CD4-positive, alpha-beta T cell (primary cell): ENCODE measurements around the gene KMT2B. TPM values are rescaled to one million over a fixed set of nuclear protein-coding genes. Genes with fewer than 3 reads are reported as not detected.

ENCODE experiments used
- ATAC-seq: fragments of 200-7000 bp; cut with Tn5 transposase; one replicate; pipeline ENCODE4 v1.10.0; 2022; ENCODE audit warnings: mild to moderate bottlenecking; ENCODE audit not compliant: poor library complexity
- CTCF ChIA-PET: fragments of 350-600 bp; sonication (Branson Sonifier 250); formaldehyde crosslinking; loops from one replicate; lab custom pipeline; 2021; ENCODE audit warnings: antibody characterized with exemption, inconsistent platforms; lab: Charles Lee
- POLR2A ChIA-PET: fragments of 350-600 bp; sonication (Branson Sonifier 250); formaldehyde crosslinking; loops from one replicate; lab custom pipeline; 2021; ENCODE audit warnings: antibody characterized with exemption, inconsistent platforms; lab: Charles Lee
- DNase-seq, 14 experiments: peaks; one replicate each; pipeline ENCODE4 v3.0.0-alpha.2; 2013 to 2020; ENCODE audit warnings: mixed read lengths in 2 of 14
- H3K27ac ChIP-seq, 2 donors: one replicate each; pipeline versions ENCODE4 v1.5.1 to v1.7.0; 2013; ENCODE audit warnings: low read length in 2 of 2, low read depth in 1 of 2, mild to moderate bottlenecking in 1 of 2
- H3K27me3 ChIP-seq, 2 experiments: 1 replicate in 1 of 2; 2 replicates in 1 of 2; pipeline versions ENCODE4 v1.6.1 to v1.7.0; 2013; ENCODE audit warnings: low read length in 2 of 2, control low read depth in 1 of 2, mild to moderate bottlenecking in 1 of 2, moderate library complexity in 1 of 2; ENCODE audit not compliant: insufficient read depth in 2 of 2, control insufficient read depth in 1 of 2
- H3K36me3 ChIP-seq: one replicate; pipeline ENCODE4 v1.6.1; 2013; ENCODE audit warnings: low read length, control low read depth; ENCODE audit not compliant: insufficient read depth
- H3K4me1 ChIP-seq: one replicate; pipeline ENCODE4 v1.6.1; 2013; ENCODE audit warnings: low read length, control low read depth; ENCODE audit not compliant: insufficient read depth
- H3K4me3 ChIP-seq: one replicate; pipeline ENCODE4 v1.5.1; 2013; ENCODE audit warnings: mild to moderate bottlenecking, low read length, moderate library complexity
- H3K9me3 ChIP-seq, 2 experiments: 1 replicate in 1 of 2; 2 replicates in 1 of 2; pipeline versions ENCODE4 v1.6.1 to v1.7.0; 2013; ENCODE audit warnings: low read length in 2 of 2, mild to moderate bottlenecking in 2 of 2, control low read depth in 1 of 2, moderate library complexity in 1 of 2; ENCODE audit not compliant: control insufficient read depth in 1 of 2, insufficient read depth in 1 of 2
- H3K27ac Mint-ChIP-seq: one replicate; pipeline ENCODE4 v1.8.0; 2020; ENCODE audit warnings: mixed read lengths
- H3K27me3 Mint-ChIP-seq: one replicate; pipeline ENCODE4 v1.8.0; 2021; ENCODE audit warnings: mixed read lengths
- H3K36me3 Mint-ChIP-seq: one replicate; pipeline ENCODE4 v1.8.0; 2021; ENCODE audit warnings: low read depth, mixed read lengths
- H3K4me1 Mint-ChIP-seq: one replicate; pipeline ENCODE4 v1.8.0; 2021; ENCODE audit warnings: low read depth, mixed read lengths
- H3K4me3 Mint-ChIP-seq: one replicate; pipeline ENCODE4 v1.8.0; 2020; ENCODE audit warnings: mild to moderate bottlenecking, mixed read lengths
- H3K9me3 Mint-ChIP-seq: one replicate; pipeline ENCODE4 v1.8.0; 2020; ENCODE audit warnings: mixed read lengths
- intact Hi-C, 2 experiments: fragments of 100-400 bp; cut with DNase I in 1 of 2; cut with micrococcal nuclease in 1 of 2; formaldehyde crosslinking; loops; one replicate each; pipeline versions ENCODE4 v1.15.1 to v1.9.0; 2023 to 2025; cut with DNase I, micrococcal nuclease
- total RNA-seq, 174 experiments: library from RNA in 2 of 174; stranded (reverse) in 2 of 174; gene quantifications; one replicate each; pipeline ENCODE4 v1.2.3 and lab custom pipeline; 2021 to 2026
- TF ChIP-seq, protein P1 (sequence below): fragments of 200-600 bp; IDR thresholded peaks from one replicate; pipeline ENCODE4 v1.8.0; 2022; ENCODE audit warnings: antibody characterized with exemption, mild to moderate bottlenecking

The KMT2B gene
- total RNA-seq, 2 experiments from 2014 or later: 59.4 to 59.7 TPM

DNA sequence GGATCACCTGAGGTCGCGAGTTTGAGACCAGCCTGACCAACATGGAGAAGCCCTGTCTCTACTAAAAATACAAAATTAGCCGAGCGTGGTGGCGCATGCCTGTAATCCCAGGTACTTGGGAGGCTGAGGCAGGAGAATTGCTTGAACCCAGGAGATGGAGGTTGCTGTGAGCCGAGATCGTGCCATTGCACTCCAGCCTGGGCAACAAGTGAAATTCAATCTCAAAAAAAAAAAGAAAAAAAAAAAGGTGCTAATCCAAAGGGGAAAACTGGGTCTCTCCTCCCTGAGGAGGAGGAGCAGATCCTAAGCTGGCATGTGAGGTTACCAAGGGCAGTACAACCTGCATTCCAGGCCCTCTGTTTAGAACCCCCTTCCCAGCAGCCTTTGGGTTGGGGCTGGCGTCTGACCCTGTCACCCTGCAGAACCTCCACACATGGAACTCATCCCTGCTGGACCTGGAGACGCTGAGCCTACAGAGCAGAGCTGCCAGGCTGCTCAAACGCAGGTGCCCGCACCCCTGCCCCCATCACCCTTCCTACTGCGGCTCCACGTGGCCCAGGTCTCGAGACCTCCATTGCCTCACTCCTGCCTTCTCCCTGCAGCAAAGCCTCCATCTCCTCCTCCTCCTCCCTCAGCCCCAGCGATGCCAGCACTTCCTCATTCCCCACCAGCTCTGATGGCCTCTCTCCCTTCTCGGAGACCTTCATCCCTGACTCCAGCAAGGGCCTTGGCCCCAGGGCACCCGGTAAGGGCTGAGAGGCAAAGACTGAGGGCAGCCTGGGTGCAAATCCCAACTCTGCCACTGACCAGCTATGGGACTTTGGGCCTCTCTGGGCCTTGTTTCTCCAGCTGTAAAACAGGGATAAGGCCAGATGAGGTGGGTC is 46.9 kb downstream of the KMT2B start:
- no peak overlapping the region for H3K4me3 ChIP-seq
- peaks cover 3% of the 10 kb centered on the region for H3K4me1 Mint-ChIP-seq
- ChIA-PET POLR2A (interaction anchor here (0.6 kb wide), 1 partner anchor 20 kb away, joined by 3 read pairs; the partner anchor contains the start of gene U2AF1L4), CTCF (interaction anchor here (0.6 kb wide), 1 partner anchor 21 kb away, joined by 3 read pairs; no protein-coding TSS in a partner anchor)
- H3K27me3 ChIP-seq: no peaks in the 10 kb centered on the region
- no peaks in the 10 kb centered on the region for H3K9me3 Mint-ChIP-seq
- H3K36me3 Mint-ChIP-seq: peaks cover 34% of the 10 kb centered on the region
- H3K4me1 ChIP-seq: peaks cover 3% of the 10 kb centered on the region
- no peak overlapping the region for H3K27ac Mint-ChIP-seq
- TF ChIP-seq, protein P1, sequence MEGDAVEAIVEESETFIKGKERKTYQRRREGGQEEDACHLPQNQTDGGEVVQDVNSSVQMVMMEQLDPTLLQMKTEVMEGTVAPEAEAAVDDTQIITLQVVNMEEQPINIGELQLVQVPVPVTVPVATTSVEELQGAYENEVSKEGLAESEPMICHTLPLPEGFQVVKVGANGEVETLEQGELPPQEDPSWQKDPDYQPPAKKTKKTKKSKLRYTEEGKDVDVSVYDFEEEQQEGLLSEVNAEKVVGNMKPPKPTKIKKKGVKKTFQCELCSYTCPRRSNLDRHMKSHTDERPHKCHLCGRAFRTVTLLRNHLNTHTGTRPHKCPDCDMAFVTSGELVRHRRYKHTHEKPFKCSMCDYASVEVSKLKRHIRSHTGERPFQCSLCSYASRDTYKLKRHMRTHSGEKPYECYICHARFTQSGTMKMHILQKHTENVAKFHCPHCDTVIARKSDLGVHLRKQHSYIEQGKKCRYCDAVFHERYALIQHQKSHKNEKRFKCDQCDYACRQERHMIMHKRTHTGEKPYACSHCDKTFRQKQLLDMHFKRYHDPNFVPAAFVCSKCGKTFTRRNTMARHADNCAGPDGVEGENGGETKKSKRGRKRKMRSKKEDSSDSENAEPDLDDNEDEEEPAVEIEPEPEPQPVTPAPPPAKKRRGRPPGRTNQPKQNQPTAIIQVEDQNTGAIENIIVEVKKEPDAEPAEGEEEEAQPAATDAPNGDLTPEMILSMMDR: no peak
- DNase-seq (no peak), ATAC-seq (no peak)
- no peak overlapping the region for H3K4me3 Mint-ChIP-seq
- H3K27ac ChIP-seq: no peak overlapping the region
- peaks cover 45% of the 10 kb centered on the region for H3K36me3 ChIP-seq
- no peaks in the 10 kb centered on the region for H3K9me3 ChIP-seq
- intact Hi-C loops: no loop called here
- no peaks in the 10 kb centered on the region for H3K27me3 Mint-ChIP-seq

DNA sequence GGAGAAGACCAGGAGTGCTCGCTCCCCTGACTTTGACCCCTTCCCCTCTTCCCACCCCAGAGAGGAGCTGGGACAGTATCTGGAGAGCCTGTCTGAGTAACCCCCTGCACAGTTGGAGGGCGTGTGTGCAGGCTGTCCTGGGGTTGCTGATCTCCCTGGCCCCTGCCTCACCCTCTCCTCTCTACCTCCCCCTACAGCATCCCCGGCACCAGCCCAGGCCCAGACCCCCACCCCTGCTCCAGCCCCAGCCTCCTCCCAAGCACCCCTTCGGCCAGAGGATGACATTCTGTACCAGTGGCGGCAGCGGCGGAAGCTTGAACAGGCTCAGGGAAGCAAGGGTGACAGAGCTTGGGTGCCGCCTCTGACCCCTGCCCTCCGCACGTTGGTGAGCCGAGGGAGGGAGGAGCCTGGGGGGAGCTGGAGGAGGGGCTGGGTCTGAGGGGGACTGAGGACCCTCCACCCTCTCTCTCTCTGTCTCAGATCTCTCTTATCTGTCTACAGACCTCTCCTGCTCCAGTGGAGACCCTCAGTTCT is 48.8 kb downstream of the KMT2B start:
- ATAC-seq (no peak), DNase-seq (no peak)
- H3K27ac Mint-ChIP-seq: no peak overlapping the region
- Histone ChIP-seq H3K36me3 (peaks cover 35% of the 10 kb centered on the region), H3K4me3 (no peak overlapping the region), H3K27ac (no peak overlapping the region), H3K27me3 (no peaks in the 10 kb centered on the region), H3K9me3 (no peaks in the 10 kb centered on the region), H3K4me1 (no peaks in the 10 kb centered on the region)
- CTCF ChIA-PET: no interaction called here
- no peak overlapping the region for H3K4me3 Mint-ChIP-seq
- intact Hi-C loops: no loop called here
- H3K4me1 Mint-ChIP-seq: no peaks in the 10 kb centered on the region
- H3K27me3 Mint-ChIP-seq: no peaks in the 10 kb centered on the region
- no peaks in the 10 kb centered on the region for H3K9me3 Mint-ChIP-seq
- peaks cover 28% of the 10 kb centered on the region for H3K36me3 Mint-ChIP-seq
- POLR2A ChIA-PET: no interaction called here
- TF ChIP-seq, protein P1: no peak

DNA sequence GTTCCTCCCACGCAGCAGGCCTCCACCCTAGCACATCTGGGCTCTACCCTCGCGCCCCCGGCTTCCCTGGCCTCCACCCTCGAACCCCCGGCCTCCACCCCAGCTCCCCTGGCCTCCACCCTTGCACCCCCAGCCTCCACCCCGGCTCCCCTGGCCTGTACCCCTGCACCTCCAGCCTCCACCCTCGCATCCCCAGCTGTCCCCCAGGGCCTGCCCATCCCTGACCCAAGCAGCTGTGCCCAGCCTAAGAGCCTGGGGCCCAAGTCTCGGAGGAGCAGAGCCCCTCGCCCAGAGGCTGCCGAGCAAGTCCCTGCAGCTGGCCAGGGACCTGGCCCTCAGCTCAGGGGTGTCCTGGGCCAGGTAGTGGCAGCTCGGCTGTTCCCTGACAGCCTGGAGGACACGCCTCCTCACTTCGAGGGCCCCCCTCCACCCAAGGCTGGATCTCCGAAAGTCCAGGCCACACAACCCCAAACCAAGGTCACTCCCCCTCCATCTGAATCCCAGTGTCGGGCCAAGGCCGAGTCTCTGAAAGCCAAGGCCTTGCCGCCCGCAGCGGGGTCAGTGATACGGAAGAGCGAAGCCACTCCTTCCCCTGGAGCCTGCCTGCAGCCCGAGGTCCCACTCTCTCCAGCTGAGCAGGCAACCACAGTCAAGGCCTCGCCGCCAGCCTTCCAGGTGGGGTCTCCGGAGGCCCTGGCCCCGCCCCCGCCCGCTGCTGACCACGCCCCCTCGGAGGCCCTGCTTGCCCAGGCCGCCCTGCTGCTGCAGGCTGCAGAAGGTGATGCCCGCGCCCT is 49.7 kb downstream of the KMT2B start:
- no peak for DNase-seq
- intact Hi-C loops: no loop called here
- Mint-ChIP-seq H3K36me3 (peaks cover 22% of the 10 kb centered on the region), H3K4me3 (no peak overlapping the region), H3K27ac (no peak overlapping the region), H3K9me3 (no peaks in the 10 kb centered on the region), H3K27me3 (no peaks in the 10 kb centered on the region), H3K4me1 (no peaks in the 10 kb centered on the region)
- Histone ChIP-seq H3K27me3 (no peaks in the 10 kb centered on the region), H3K4me1 (no peaks in the 10 kb centered on the region), H3K9me3 (no peaks in the 10 kb centered on the region), H3K36me3 (peaks cover 28% of the 10 kb centered on the region), H3K27ac (no peak overlapping the region), H3K4me3 (no peak overlapping the region)
- ChIA-PET CTCF (no interaction called here), POLR2A (no interaction called here)
- ATAC-seq: no peak
- TF ChIP-seq, protein P1: no peak
